Right ventricle myocardium superior (tissue), 1 donor: ENCODE measurements around the gene HPS1. TPM values are rescaled to one million over a fixed set of nuclear protein-coding genes. Genes with fewer than 3 reads are reported as not detected.
A peak's percentile ranks its signal among the peaks of the same experiment; 100 is the strongest.

Source experiments
- ATAC-seq: fragments of 200-7000 bp; cut with Tn5 transposase; one replicate; pipeline ENCODE4 v1.9.1; 2020; ENCODE audit warnings: mild to moderate bottlenecking; ENCODE audit not compliant: poor library complexity
- DNase-seq: peaks from one replicate; pipeline ENCODE4 v3.0.0-alpha.2; 2020
- intact Hi-C: fragments of 100-400 bp; cut with DNase I; formaldehyde crosslinking; loops from one replicate; pipeline ENCODE4 v1.11.2; 2022
- microRNA-seq: library from miRNA; unstranded; fragments of <30 nt; microRNA quantifications from one replicate; pipeline ENCODE4 v1.2.0, GENCODE V29; 2020
- total RNA-seq: library from RNA; stranded (reverse); fragmentation: NEBNext Ultra II Directional; extraction: Animal tissue kit (Norgen Biotek cat#: 25700); gene quantifications from one replicate; pipeline ENCODE4 v1.2.1, GENCODE V29; 2021
- donor health status: DM: no; HTN: yes; CAD: no; lungs with severe emphysema.

The HPS1 gene
- total RNA-seq, 1 donor from 2014 or later = 25.6 TPM

- intact Hi-C loops = no loop called here
- DNase-seq = no peak
Measured at GRCh38 chr10:98380493-98381339, 66.0 kb downstream of the HPS1 start.

GRCh38 chr10:98378722-98379121 lies 68.0 kb downstream of the HPS1 start:
- ATAC-seq = no peak
- no peak for DNase-seq
- intact Hi-C loops = no loop called here

More at GRCh38 chr10:98380493-98381339, 66.0 kb downstream of the HPS1 start:
- ATAC-seq = no peak

- intact Hi-C loops = no loop called here
- no peak for DNase-seq
- ATAC-seq = no peak
Measured at GRCh38 chr10:98377536-98377935, 69.2 kb downstream of the HPS1 start.

GRCh38 chr10:98377001-98377400 lies 69.7 kb downstream of the HPS1 start:
- intact Hi-C loops = no loop called here
- DNase-seq = no peak
- no peak for ATAC-seq

GRCh38 chr10:98376485-98376884 lies 70.2 kb downstream of the HPS1 start:
- ATAC-seq (no peak), DNase-seq (no peak)
- intact Hi-C loops = no loop called here

- DNase-seq = no peak
- intact Hi-C loops = no loop called here
- peak; percentile 35 for ATAC-seq
Measured at GRCh38 chr10:98374217-98374985, 72.3 kb downstream of the HPS1 start.

GRCh38 chr10:98373260-98374040 lies 73.3 kb downstream of the HPS1 start:
- ATAC-seq (peak; percentile 47), DNase-seq (no peak)
- intact Hi-C loops = no loop called here

GRCh38 chr10:98370831-98371820 lies 75.6 kb downstream of the HPS1 start:
- ATAC-seq (peak; percentile 32), DNase-seq (no peak)
- intact Hi-C loops = no loop called here

- no peak for DNase-seq
- intact Hi-C loops = no loop called here
- ATAC-seq = no peak
Measured at GRCh38 chr10:98369801-98370200, 76.9 kb downstream of the HPS1 start.

- ATAC-seq (no peak), DNase-seq (no peak)
- intact Hi-C loops = no loop called here
Measured at GRCh38 chr10:98368644-98369043, 78.1 kb downstream of the HPS1 start.

- DNase-seq (no peak), ATAC-seq (no peak)
- intact Hi-C loops = no loop called here
Measured at GRCh38 chr10:98367604-98368451, 78.9 kb downstream of the HPS1 start.

Small RNAs within 50 kb of the gene (microRNA-seq; reads per million reads assigned to microRNA genes)
- gene MIR1287 (188 reads per million, percentile 62 among the genes with 10 or more reads in this experiment), gene MIR4685 (not detected)

Other genes starting within 250 kb of the HPS1 start
- 0.51 TPM for gene LOXL4, start 178.7 kb downstream of the HPS1 start, total RNA-seq
- 8.4 TPM for gene PYROXD2, start 31.8 kb downstream of the HPS1 start, total RNA-seq